ENCODE data around the gene ITIH5.
"Not testable (repeated sequence)": the region's sequence is repeated elsewhere in the genome, so short reads cannot be mapped to it uniquely, and the experiment has no call there.

ITIH5 gene

GRCh38 chr10:7666253-7667023 is at the start of gene ITIH5:
Gene ITIH5 (minus strand): TSS chr10:7666966. CDS start chr10:7666892, 74 bp downstream.
- DNase-seq (ENCODE audit: insufficient read length, low spot score) (no peak), FAIRE-seq (no peak)

DNA sequence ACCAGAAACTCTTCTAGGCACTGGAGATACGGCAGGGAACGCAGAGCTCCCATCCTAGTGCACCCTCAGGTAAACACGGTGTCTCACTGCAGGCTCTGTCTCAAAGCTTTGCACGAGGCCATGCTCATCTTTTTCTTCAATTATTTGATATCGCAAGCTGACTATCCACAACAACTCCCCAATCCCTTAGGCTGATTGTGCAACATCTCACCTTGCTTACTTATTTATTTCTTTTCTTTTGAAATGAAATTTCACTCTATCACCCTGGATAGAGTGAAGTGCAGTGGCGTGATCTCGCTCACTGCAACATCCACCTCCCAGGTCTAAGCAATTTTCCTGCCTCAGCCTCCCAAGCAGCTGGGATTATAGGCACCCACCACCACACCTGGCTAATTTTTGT is 48.7 kb upstream of the ITIH5 start:
- FAIRE-seq (no peak), DNase-seq (ENCODE audit: insufficient read length, low spot score) (no peak)

DNA sequence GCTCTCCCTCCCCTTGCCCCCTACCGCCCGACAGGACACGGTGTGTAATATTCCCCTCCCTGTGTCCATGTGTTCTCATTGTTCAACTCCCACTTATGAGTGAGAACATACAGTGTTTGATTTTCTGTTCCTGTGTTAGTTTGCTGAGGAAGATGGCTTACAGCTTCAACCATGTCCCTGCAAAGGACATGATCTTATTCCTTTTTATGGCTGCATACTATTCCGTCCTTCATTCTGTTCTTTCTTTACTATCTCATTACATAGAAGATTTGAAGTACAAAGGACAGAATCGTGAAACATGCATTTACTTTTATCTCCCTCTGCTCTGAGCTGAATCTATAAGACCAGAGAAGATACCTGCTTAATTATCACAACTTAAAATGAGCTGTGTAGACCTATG is 44.3 kb upstream of the ITIH5 start:
- not testable (repeated sequence) for FAIRE-seq; DNase-seq (ENCODE audit: insufficient read length, low spot score)

GRCh38 chr10:7710446-7710845 is 43.7 kb upstream of the ITIH5 start:
- FAIRE-seq (no peak), DNase-seq (ENCODE audit: insufficient read length, low spot score) (no peak)

GRCh38 chr10:7708832-7709231 is 42.1 kb upstream of the ITIH5 start:
- no peak for DNase-seq (ENCODE audit: insufficient read length, low spot score)
- FAIRE-seq, result no peak

DNA sequence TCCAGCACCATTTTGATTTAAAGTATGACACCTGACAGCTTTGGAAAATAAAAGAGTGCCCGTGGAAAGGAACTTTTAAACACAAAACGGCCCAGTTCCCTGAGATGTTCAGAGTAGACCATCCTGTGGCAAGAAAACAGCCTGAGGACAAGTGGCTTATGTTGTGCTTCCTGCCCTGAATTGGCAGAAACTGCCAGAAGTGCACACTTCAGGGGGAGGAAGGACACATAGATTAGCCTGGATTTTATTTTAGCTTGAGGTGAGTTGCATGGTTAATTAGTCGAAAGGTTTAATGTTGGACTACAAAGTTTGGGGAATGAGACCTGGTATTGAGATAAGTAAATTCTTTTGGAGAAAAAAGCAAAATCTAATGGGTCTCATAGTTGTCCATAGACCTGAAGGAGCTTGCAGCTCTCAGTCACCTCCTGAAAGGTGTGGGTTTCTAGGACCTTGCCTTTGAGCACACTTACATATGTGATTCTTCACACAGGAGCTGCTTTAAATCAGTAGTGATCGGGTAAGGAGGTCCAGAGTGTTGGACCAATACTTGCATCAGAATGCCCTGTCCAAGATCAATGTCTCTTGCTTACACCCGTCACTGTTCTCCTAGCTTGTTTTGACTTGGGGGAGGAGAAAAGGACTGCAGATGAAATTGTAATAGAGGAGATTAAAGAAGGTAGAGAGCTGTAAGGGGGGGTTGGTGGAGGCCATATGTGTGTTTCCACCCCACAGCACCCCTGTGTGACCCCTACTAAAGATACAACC is 41.3 kb upstream of the ITIH5 start:
- DNase-seq (ENCODE audit: insufficient read length, low spot score) (no peak), FAIRE-seq (no peak)

DNA sequence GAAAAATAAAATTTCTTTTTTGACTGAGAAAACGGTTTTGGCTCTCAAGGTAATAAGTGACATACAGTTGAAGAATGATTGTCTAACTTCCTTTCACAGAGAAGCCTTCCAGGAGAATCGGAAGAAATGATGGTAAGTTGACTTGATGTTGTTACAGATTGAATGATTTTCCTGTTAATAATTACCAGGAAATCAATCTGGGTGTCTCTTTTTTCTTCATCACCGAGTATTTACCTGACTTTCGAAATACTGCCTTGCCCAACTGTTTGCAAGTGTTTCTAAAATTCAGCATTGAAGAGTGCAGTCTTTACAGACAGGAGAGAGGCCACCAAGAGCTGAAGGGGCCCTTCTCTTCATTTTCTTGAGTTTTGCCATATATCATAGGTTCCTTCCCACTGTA is 40.3 kb upstream of the ITIH5 start:
- DNase-seq (ENCODE audit: insufficient read length, low spot score) (no peak), FAIRE-seq (no peak)

DNA sequence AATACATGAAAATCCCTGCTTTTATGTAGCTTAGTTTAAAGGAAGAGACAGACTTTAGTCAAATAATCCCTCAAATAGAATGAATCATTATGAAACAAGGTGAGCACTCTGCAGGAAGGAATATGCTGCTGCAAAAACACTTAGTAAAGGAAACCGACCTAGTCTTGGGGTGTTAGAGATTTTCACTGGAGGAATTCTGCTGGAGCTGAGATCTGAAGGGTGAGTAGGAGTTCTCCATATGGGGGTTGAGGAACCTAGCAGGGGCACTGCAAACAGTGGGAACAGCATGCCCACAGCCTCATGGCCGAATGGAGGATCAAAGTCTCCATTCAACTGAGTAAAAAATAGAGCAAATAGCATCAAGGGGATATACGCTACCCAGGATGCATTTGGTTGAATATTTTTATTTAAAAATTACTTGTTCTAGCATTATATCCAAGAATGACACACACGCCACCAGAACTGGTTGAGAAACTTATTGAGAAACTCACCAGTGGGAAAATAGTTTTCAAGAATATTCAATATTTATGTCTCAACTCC is 39.8 kb upstream of the ITIH5 start:
- FAIRE-seq (no peak), DNase-seq (ENCODE audit: insufficient read length, low spot score) (no peak)

DNA sequence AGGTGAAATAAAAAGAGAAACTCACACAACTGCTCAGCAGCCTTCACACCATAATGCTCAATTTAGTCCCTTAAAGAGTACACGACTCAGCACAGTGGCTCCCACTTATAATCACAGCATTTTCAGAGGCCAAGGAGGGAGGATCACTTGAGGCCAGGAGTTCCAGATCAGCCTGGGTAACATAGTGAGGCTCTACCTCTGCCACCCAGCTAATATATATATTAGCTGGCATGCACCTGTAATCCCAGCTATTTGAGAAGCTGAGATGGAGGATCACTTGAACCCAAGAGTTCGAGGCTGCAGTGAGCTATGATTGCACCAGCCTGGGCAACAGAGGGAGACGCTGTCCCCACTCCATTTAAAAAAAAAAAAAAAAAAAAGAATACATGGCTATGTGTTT is 38.6 kb upstream of the ITIH5 start:
- FAIRE-seq, result no peak
- DNase-seq (ENCODE audit: insufficient read length, low spot score), result no peak

- DNase-seq (ENCODE audit: insufficient read length, low spot score), result no peak
- no peak for FAIRE-seq
Measured at GRCh38 chr10:7704071-7705016, 37.6 kb upstream of the ITIH5 start.

DNA sequence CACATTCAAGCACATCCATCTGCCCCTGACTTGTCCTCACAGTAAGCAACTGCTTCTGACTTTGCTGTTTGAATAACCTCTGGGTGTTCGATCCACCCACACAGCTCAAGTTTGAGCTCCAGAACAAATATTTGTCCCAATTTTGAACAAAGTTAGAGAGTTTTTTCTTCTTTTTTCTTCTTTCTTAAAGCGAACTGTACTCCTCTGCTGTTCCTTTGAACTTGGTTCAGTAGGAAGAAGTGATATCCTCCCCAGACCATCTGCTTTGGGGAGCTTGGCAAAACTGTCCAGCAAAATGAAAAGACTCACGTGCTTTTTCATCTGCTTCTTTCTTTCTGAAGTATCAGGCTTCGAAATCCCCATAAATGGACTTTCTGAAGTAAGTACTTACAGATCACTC is 36.4 kb upstream of the ITIH5 start, which contains the start of gene ITIH2:
ITIH2 (plus strand) TSS at position 177 of the 400 bp plus-strand sequence; CDS start at position 296, 119 bp downstream.
- FAIRE-seq (no peak), DNase-seq (ENCODE audit: insufficient read length, low spot score) (no peak)

- FAIRE-seq (no peak), DNase-seq (ENCODE audit: insufficient read length, low spot score) (no peak)
Measured at GRCh38 chr10:7702288-7702812, 35.6 kb upstream of the ITIH5 start.

- FAIRE-seq, result no peak
- no peak for DNase-seq (ENCODE audit: insufficient read length, low spot score)
Measured at GRCh38 chr10:7701158-7701742, 34.5 kb upstream of the ITIH5 start.

GRCh38 chr10:7700577-7701125 is 33.9 kb upstream of the ITIH5 start:
- FAIRE-seq (no peak), DNase-seq (ENCODE audit: insufficient read length, low spot score) (no peak)

GRCh38 chr10:7697426-7697825 is 30.7 kb upstream of the ITIH5 start:
- DNase-seq (ENCODE audit: insufficient read length, low spot score), result no peak
- FAIRE-seq, result no peak

- no peak for DNase-seq (ENCODE audit: insufficient read length, low spot score)
- no peak for FAIRE-seq
Measured at GRCh38 chr10:7696545-7696944, 29.8 kb upstream of the ITIH5 start.

DNA sequence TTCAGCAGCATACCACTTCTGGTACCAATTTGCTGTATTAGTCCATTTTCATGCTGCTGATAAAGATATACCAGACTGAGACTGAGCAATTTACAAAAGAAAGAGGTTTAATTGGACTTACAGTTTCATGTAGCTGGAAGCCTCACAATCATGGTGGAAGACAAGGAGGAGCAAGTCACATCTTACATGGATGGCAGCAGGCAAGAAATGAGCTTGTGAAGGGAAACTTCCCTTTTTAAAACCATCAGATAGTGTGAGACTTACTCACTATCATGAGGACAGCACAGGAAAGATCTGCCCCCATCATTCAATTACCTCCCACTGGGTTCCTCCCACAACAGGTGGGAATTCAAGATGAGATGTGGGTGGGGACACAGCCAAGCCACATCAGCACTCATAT is 26.4 kb upstream of the ITIH5 start:
- not testable (repeated sequence) for DNase-seq (ENCODE audit: insufficient read length, low spot score); FAIRE-seq

GRCh38 chr10:7692368-7692767 is 25.6 kb upstream of the ITIH5 start:
- not testable (repeated sequence) for FAIRE-seq

GRCh38 chr10:7690885-7691597 is 24.3 kb upstream of the ITIH5 start:
- FAIRE-seq; DNase-seq (ENCODE audit: insufficient read length, low spot score): not testable (repeated sequence)

More at GRCh38 chr10:7692368-7692767, 25.6 kb upstream of the ITIH5 start:
- not testable (repeated sequence) for DNase-seq (ENCODE audit: insufficient read length, low spot score)

All from GM19239 (cell line).